Stimulated activated CD8-positive, alpha-beta memory T cell treated with anti-CD3 and anti-CD28 coated beads, Interleukin-15, amount 100 ng/mL, for 4 hours (primary cell): ENCODE data around the gene NDUFB6.
"Not testable (repeated sequence)": the region's sequence is repeated elsewhere in the genome, so short reads cannot be mapped to it uniquely, and the experiment has no call there.

Source experiments
- DNase-seq, 2 donors: peaks; one replicate each; pipeline ENCODE4 v3.0.0-alpha.2; 2020; ENCODE audit warnings: low read depth in 2 of 2

NDUFB6 gene

GRCh38 chr9:32571969-32572899, 725 bp downstream of the NDUFB6 start:
- DNase-seq: peak; percentile 32 to 70

DNA sequence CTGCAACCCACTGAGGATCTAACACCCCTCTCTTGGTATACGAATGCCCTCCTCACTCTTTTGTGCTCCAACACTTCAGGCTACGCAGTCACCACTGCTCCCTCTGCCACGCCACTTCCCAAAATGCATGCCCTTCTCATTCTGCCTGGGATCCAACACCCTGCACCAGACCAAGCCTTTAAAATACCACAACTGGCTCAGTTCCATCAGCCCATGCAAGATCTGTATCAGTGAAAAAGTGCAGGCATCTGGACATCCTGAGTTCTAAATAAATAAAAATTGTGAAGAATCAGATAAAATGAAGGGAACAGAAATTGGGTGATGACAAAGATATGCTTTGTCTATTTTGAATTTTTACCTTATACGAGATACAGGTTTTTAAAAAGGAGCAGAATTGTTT, 2.7 kb downstream of the NDUFB6 start:
- DNase-seq: no peak

GRCh38 chr9:32566770-32567169, 6.2 kb downstream of the NDUFB6 start:
- DNase-seq: no peak

- no peak for DNase-seq
Measured at GRCh38 chr9:32565967-32566366, 7.0 kb downstream of the NDUFB6 start.

GRCh38 chr9:32558408-32558934, 14.5 kb downstream of the NDUFB6 start:
- DNase-seq: no peak

- no peak for DNase-seq
Measured at GRCh38 chr9:32554591-32554990, 18.4 kb downstream of the NDUFB6 start.

DNA sequence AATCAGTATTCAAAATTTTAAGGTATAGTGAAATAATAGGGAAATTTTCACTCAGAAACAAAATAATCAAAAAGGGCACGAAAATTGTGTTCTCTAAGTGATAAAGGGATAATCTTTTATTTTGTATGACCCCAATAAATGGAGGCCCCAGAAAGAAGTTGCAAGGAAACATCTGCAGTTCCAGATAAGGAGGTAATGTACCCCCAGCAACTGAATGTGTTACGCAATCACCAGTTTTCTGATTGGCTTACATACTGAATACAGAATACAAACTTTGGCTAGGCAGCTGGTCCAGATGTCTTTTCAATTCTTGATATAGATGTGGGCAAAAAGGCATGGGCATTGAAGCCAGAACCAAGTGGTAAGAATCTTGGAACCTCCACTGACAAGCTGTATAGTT, 18.9 kb downstream of the NDUFB6 start:
- no peak for DNase-seq

GRCh38 chr9:32552172-32552872, 20.6 kb downstream of the NDUFB6 start, which contains the start of the genes SMIM27 and TOPORS:
SMIM27 (plus strand) TSS chr9:32552327; CDS start chr9:32552435, 108 bp downstream.
TOPORS (minus strand) TSS chr9:32552586; CDS start chr9:32552436, 150 bp downstream.
- peak; percentile 82 for DNase-seq

DNA sequence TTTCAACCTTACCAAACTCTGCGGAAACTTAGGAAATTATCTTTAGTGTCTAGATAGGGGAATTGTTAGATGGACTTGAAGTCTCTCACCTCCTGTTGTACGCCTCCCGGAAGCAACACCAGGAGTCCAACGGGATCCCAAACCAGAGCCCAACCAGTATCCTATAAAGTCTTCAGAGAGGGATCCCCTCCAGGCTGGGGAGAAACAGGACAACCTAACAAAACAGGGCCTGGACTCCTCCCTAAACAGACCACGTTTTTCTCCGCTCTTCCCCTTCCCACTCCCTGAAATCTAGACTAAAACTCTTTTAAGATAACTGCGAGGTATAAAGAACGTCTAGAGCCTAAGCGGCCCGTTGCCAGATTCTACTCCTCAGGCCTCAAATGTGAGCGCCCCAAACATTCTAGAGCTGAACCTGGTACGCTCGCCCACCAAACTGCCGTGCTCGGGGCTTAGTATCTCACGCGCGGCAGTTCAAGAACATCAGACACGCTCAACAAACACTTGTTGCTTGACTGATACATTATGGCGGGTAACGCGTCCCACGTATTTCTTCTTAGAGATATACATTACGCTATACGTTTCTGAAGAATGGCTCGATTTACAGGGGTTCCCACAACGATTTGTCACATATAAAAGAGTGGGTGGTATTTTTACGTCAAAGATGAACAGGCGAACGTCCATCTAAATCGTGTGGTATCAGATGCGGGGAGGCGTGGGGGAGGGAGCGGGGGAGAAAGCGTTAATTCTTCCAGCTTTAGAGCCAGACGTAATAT, 21.5 kb downstream of the NDUFB6 start:
- peak in 1 of 2 donors; percentile 7 for DNase-seq

- DNase-seq: peak; percentile 90 to 93
Measured at GRCh38 chr9:32550562-32551275, 22.2 kb downstream of the NDUFB6 start.

DNA sequence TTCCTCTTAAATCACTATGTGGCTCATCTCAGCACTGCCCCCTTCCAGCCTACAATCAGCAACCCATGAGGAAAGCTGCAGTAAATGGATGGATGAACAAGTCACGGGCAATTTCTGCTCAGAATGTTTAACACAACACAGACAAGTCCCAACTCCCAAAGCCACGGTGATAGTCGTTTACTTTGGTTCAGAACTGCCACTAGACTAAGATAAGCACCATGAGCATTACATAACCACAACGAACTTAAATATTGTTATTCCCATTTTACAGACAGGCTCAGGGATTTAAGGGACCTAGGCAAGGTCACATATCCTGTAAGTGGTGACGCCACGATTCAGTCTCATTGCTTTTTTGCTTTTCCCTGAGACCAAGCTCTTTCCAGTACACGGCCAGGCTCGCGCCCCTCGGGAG, 22.8 kb downstream of the NDUFB6 start:
- DNase-seq: no peak

DNA sequence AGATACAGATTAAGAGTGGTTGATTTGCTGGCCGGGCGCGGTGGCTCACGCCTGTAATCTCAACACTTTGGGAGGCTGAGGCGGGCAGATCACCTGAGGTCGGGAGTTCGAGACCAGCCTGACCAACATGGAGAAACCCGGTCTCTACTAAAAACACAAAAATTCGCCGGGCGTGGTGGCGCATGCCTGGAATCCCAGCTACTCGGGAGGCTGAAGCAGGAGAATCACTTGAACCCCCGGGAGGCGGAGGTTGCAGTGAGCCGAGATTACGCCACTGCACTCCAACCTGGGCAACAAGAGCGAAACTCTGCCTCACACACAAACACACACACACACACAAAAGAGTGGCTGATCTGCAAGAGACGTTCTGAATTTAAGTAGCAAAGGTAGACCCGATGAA, 24.7 kb downstream of the NDUFB6 start:
- not testable (repeated sequence) for DNase-seq

GRCh38 chr9:32545884-32546283, 27.1 kb downstream of the NDUFB6 start:
- DNase-seq: no peak

GRCh38 chr9:32543047-32543446, 29.9 kb downstream of the NDUFB6 start:
- no peak for DNase-seq

- DNase-seq: no peak
Measured at GRCh38 chr9:32533816-32534215, 39.1 kb downstream of the NDUFB6 start.

DNA sequence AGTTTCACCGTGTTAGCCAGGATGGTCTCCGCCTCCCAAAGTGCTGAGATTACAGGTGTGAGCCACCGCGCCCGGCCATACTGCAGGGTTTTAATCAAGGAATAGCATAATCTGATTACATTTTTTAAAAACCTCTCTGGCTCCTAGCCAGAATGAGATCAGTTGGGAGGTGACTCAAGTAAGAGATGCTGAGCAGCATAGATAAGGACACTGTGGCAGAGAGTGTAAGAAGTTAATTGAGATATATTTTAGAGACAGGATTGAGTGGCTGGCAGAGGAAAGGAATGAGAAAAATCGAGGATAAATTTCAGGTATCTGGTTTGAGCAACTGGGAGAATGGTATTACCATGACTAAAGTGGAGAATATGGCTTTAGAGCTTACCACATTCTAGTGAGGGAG, 39.6 kb downstream of the NDUFB6 start:
- no peak for DNase-seq

DNA sequence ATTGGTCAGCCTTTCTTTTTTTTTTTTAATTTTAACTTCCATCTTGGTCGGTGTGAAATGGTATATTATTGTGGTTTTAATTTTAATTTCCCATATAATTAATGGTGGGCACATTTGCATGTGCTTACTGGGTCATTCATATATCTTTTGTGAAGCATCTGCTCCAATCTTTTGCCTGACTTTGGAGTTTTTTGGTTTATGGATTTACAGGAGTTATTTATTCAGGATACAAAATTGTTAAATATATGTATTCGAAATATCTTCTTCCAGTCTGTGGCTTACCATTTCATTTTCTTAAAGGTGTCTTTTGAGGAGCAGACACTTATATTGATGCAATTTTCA, 46.3 kb downstream of the NDUFB6 start:
- no peak for DNase-seq

DNA sequence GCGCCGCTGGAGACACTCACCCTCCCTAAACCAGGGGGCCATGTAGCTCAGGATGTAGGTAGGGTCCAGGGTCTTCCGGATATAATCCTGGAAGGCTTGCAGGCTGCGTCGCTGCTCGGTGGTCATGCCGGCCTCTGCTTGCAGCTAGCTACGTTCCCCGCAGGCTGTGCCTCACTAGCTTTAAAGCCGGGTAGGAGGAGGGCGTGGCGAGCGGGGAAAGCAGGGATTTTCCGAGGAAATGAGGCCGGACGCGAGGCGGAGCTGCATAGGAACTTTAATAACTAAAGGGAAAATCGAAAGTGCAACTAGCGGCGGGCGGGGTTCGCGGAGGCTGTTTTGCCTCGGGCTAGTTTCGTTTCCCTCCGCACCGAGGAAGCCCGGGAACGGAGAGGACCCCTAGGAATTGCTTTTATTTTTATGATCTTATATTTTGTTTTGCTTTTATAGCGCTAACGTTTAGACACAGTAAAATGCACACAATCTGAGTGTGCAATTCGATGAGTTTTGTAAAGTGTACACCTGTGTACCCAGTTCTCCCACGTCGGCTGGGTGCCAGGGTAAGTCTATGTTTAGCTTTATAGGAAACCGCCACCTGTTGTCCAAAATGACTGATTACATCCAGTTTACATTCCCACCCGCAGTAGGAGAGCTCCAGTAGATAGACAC, 46.8 kb downstream of the NDUFB6 start, which contains the start of gene RIGI:
RIGI (minus strand) TSS at position 156 of the 666 bp plus-strand sequence; CDS start at position 126, 30 bp downstream.
- DNase-seq: peak; percentile 56 to 71

GRCh38 chr9:32525709-32526030, 47.3 kb downstream of the NDUFB6 start:
- DNase-seq: no peak

DNA sequence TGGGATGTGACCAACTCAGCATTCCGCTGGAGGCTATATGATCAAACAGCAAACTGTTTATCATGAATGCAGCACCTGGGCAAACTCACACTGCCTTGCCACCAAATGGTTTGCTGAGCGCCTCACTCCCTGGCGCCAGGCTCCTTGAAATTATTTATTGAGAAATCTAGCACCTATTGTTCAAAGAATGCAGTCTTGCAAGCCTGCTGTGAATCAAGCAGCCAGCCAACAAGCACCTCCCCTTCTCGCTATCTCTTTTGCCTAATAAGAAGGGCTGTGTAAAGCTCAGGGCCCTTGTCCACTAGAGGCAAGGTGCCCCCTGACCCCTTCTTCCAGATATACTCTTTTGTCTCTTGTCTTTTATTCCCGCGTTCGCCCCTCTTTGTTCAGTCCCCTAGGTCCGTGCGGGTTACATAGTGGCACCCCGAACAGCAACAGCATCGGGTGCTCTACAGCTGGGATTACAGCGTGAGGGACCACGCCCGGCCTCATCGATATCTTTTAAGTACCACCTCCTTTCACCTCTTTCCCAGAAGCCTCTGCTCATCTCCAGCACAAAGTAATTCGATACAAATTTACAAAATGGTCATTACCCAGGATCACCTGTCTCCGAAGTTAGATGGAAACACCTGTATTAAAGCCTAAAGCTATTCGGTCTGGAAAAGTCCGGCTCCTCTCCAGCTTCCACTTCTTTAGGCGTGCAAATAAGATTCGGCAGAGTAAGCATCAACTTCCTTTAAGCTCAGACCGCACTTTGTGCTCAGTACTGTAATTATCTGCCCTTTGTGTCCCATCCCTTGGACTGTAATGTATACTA, 47.9 kb downstream of the NDUFB6 start:
- no peak for DNase-seq
